Esophagus muscularis mucosa (tissue), 4 donors: Measurements from ENCODE around the gene CAMK1G. TPM values are rescaled to one million over a fixed set of nuclear protein-coding genes. Genes with fewer than 3 reads are reported as not detected.

Experiments used
- DNase-seq: peaks from one replicate; pipeline ENCODE4 v3.0.0-alpha.2; 2017; ENCODE audit errors: extremely low spot score
- H3K27ac ChIP-seq, 4 donors: fragments of 200-600 bp; sonication (generic); replicated peaks in 1 of 4; 1 replicate in 3 of 4; 2 replicates in 1 of 4; pipeline ENCODE4 v1.5.1; 2016 to 2019; ENCODE audit warnings: mild to moderate bottlenecking in 1 of 4
- H3K27me3 ChIP-seq, 4 donors: fragments of 200-600 bp; sonication (generic); one replicate each; pipeline versions ENCODE4 v1.5.1 to v1.6.0; 2016 to 2019
- H3K36me3 ChIP-seq, 4 donors: fragments of 200-600 bp; sonication (generic); one replicate each; pipeline ENCODE4 v1.5.1; 2016 to 2019
- H3K4me1 ChIP-seq, 4 donors: fragments of 200-600 bp; sonication (generic); one replicate each; pipeline ENCODE4 v1.5.1; 2016 to 2019
- H3K4me3 ChIP-seq, 4 donors: fragments of 200-600 bp; sonication (generic); 1 replicate in 2 of 4; 2 replicates in 2 of 4; pipeline ENCODE4 v1.5.1; 2016 to 2019; ENCODE audit warnings: mild to moderate bottlenecking in 4 of 4, moderate library complexity in 1 of 4
- H3K9me3 ChIP-seq, 4 donors: fragments of 200-600 bp; sonication (generic); 1 replicate in 3 of 4; 2 replicates in 1 of 4; pipeline ENCODE4 v1.5.1; 2016 to 2019
- EP300 ChIP-seq: sonication (generic); formaldehyde crosslinking; IDR thresholded peaks from one replicate; pipeline ENCODE4 v1.6.1; 2017; ENCODE audit warnings: antibody characterized with exemption
- POLR2A ChIP-seq: fragments of 450-650 bp; IDR thresholded peaks from one replicate; pipeline ENCODE4 v1.6.1; 2017; ENCODE audit warnings: antibody characterized with exemption, moderate library complexity, mild to moderate bottlenecking, low read depth
- POLR2AphosphoS5 ChIP-seq, 2 donors: sonication (generic); formaldehyde crosslinking; IDR thresholded peaks; one replicate each; pipeline ENCODE4 v1.6.1; 2017; ENCODE audit warnings: antibody characterized with exemption in 2 of 2
- WGBS: methylation state at CpG from one replicate; pipeline ENCODE4 v1.1.5; 2018; 5-methylcytosine and 5-hydroxymethylcytosine counted together
- intact Hi-C: fragments of 100-400 bp; cut with DNase I; formaldehyde crosslinking; loops from one replicate; pipeline ENCODE4 v1.15.1; 2023
- total RNA-seq, 4 donors: library from RNA; depleted of rRNA; stranded (reverse); fragments of >200 nt; gene quantifications; one replicate each; pipeline versions ENCODE4 v1.1.0 to v1.2.1, GENCODE V29; 2016
- TF ChIP-seq, protein P1 (sequence below), 3 experiments: fragments of 200-600 bp in 2 of 3; fragments of 450-650 bp in 1 of 3; sonication (generic) in 2 of 3; IDR thresholded peaks; one replicate each; pipeline ENCODE4 v1.5.1; 2017 to 2019; ENCODE audit warnings: antibody characterized with exemption in 3 of 3, mild to moderate bottlenecking in 2 of 3, moderate library complexity in 1 of 3

Gene CAMK1G
- total RNA-seq, 4 donors from 2014 or later: 0.13 to 0.83 (median 0.26) TPM

DNA sequence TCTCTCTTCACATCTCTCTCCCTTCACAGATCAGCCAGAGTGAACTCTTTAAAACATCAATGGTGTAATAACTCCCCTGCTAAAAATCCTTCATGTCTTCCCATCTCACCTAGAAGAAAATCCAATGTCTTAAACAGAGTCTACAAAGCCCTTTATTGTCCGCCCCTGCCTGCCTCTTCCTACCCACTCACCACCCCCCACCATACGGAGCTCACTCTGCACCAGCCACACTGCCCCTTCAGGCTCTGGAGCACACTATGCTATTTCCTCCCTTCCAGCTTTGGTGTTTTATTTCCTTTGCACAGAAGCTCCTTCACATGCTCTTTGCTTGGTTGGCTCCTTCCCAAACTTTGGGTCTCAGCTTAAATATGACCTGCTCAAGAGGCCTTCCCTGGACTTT, 10.2 kb downstream of the CAMK1G start:
- no peak for TF ChIP-seq EP300
- Histone ChIP-seq H3K27ac (no peak overlapping the region), H3K27me3 (peaks cover 0 to 6% (median 0%) of the 10 kb centered on the region in 4 donors), H3K4me1 (no peaks in the 10 kb centered on the region), H3K4me3 (no peak overlapping the region), H3K36me3 (no peaks in the 10 kb centered on the region), H3K9me3 (no peaks in the 10 kb centered on the region)
- intact Hi-C loops: no loop called here
- no peak for DNase-seq
- WGBS: 59% methylated on average over 2 of the region's 2 CpGs

- 93% methylated on average over 1 of the region's 1 CpG for WGBS
- DNase-seq: no peak
- Histone ChIP-seq H3K36me3 (no peaks in the 10 kb centered on the region), H3K27me3 (no peaks in the 10 kb centered on the region), H3K4me3 (no peak overlapping the region), H3K27ac (no peak overlapping the region), H3K4me1 (no peaks in the 10 kb centered on the region), H3K9me3 (no peaks in the 10 kb centered on the region)
- TF ChIP-seq POLR2AphosphoS5 (IDR thresholded peaks at IDR 0.05) (no peak), POLR2A (no peak), EP300 (no peak)
- TF ChIP-seq, protein P1, sequence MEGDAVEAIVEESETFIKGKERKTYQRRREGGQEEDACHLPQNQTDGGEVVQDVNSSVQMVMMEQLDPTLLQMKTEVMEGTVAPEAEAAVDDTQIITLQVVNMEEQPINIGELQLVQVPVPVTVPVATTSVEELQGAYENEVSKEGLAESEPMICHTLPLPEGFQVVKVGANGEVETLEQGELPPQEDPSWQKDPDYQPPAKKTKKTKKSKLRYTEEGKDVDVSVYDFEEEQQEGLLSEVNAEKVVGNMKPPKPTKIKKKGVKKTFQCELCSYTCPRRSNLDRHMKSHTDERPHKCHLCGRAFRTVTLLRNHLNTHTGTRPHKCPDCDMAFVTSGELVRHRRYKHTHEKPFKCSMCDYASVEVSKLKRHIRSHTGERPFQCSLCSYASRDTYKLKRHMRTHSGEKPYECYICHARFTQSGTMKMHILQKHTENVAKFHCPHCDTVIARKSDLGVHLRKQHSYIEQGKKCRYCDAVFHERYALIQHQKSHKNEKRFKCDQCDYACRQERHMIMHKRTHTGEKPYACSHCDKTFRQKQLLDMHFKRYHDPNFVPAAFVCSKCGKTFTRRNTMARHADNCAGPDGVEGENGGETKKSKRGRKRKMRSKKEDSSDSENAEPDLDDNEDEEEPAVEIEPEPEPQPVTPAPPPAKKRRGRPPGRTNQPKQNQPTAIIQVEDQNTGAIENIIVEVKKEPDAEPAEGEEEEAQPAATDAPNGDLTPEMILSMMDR (IDR thresholded peaks at IDR 0.05): no peak
- intact Hi-C loops: no loop called here
Observed at GRCh38 chr1:209594440-209594839, 10.9 kb downstream of the CAMK1G start.

- H3K27ac ChIP-seq: no peak overlapping the region
- no peak for DNase-seq
- H3K4me3 ChIP-seq: no peak overlapping the region
- H3K9me3 ChIP-seq: no peaks in the 10 kb centered on the region
- intact Hi-C loops: no loop called here
- no peaks in the 10 kb centered on the region for H3K36me3 ChIP-seq
- TF ChIP-seq POLR2A (no peak), POLR2AphosphoS5 (IDR thresholded peaks at IDR 0.05) (no peak), EP300 (no peak)
- TF ChIP-seq, protein P1 (IDR thresholded peaks at IDR 0.05): no peak
- H3K4me1 ChIP-seq: no peaks in the 10 kb centered on the region
- 82% methylated on average over 8 of the region's 9 CpGs for WGBS
- no peaks in the 10 kb centered on the region for H3K27me3 ChIP-seq
Observed at GRCh38 chr1:209595028-209595427, 11.5 kb downstream of the CAMK1G start.

- no peaks in the 10 kb centered on the region for H3K4me1 ChIP-seq
- H3K27ac ChIP-seq: no peak overlapping the region
- no peaks in the 10 kb centered on the region for H3K36me3 ChIP-seq
- no peak for TF ChIP-seq EP300
- TF ChIP-seq POLR2AphosphoS5 (IDR thresholded peaks at IDR 0.05): no peak
- TF ChIP-seq POLR2A: no peak
- TF ChIP-seq, protein P1 (IDR thresholded peaks at IDR 0.05): no peak
- intact Hi-C loops: no loop called here
- 88% methylated on average over 2 of the region's 10 CpGs for WGBS
- no peak for DNase-seq
- no peaks in the 10 kb centered on the region for H3K27me3 ChIP-seq
- H3K4me3 ChIP-seq: no peak overlapping the region
- H3K9me3 ChIP-seq: no peaks in the 10 kb centered on the region
Observed at GRCh38 chr1:209595599-209596285, 12.2 kb downstream of the CAMK1G start.

GRCh38 chr1:209597499-209597898, 14.0 kb downstream of the CAMK1G start:
- H3K4me3 ChIP-seq: no peak overlapping the region
- 66% methylated on average over 2 of the region's 2 CpGs for WGBS
- no peaks in the 10 kb centered on the region for H3K4me1 ChIP-seq
- no peak overlapping the region for H3K27ac ChIP-seq
- no peaks in the 10 kb centered on the region for H3K27me3 ChIP-seq
- H3K9me3 ChIP-seq: no peaks in the 10 kb centered on the region
- H3K36me3 ChIP-seq: no peaks in the 10 kb centered on the region
- intact Hi-C loops: no loop called here
- TF ChIP-seq POLR2AphosphoS5 (IDR thresholded peaks at IDR 0.05) (no peak), POLR2A (no peak), EP300 (no peak)
- TF ChIP-seq, protein P1 (IDR thresholded peaks at IDR 0.05): no peak
- DNase-seq: no peak
